Measurements from ENCODE around the gene LRMDA. TPM values are rescaled to one million over a fixed set of nuclear protein-coding genes. Genes with fewer than 3 reads are reported as not detected.

Gene LRMDA
- total and polyA plus RNA-seq, 2 of the 13 experiments (the other 11 are each of a cell fraction or from before 2014, with no cell fraction given), result 13.4 to 22.0 TPM

DNA sequence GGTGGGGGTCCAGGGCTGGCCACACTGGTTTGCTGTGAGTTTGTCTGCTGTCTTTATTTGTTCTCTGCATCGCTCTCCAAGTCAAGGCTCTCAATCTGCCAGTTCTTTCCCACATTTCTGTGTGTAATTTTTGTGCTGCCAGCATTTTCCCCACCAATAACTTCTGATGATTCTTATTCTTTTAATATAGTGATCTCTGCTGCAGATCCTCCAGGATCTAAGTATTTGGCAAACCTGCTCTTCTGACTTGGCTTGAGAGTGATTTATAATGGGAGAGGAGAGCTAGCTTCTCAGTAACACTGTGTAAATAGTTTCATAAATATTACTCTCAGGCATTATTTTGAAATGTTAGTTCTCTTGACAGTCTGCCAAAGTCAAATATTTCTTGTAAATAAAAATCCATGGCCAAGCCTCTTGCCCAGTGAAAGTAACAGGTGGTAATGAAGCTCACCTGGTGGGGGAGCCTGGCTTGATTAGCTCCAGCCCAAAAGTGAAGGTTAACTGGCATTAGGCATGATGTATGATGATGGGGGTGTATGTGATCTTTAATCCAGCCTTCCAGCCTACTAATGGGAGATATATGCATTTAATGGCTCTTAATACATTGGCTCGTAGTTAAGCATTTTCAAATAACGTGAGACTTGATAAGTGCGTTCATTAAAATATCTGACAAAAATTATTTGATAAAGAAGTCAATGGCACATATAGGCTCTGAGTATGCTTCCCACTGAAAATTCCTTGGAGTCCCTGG, 1150.3 kb downstream of the LRMDA start:
- Histone ChIP-seq H3K79me2 (ENCODE audit: insufficient read depth, low read length) (no peaks in the 10 kb centered on the region), H3K4me3 (replicated peaks in 1 of 3; ENCODE audit: insufficient read depth in 1 of 3, low read depth in 2 of 3, low read length in 3 of 3) (no peak overlapping the region), H2AFZ (ENCODE audit: low read length) (no peak overlapping the region), H3K4me2 (ENCODE audit: low read depth, low read length) (no peak overlapping the region), H3K9me3 (ENCODE audit: low read length) (no peaks in the 10 kb centered on the region), H3K36me3 (replicated peaks in 1 of 2; ENCODE audit: control insufficient read depth in 1 of 2, insufficient read depth in 2 of 2, low read length in 2 of 2) (no peaks in the 10 kb centered on the region), H3K27me3 (ENCODE audit: control insufficient read depth in 1 of 2, insufficient read depth in 2 of 2, low read length in 2 of 2) (no peaks in the 10 kb centered on the region), H4K20me1 (ENCODE audit: insufficient read depth, low read length) (no peaks in the 10 kb centered on the region), H3K4me1 (ENCODE audit: insufficient read depth, low read length) (no peaks in the 10 kb centered on the region), H3K27ac (ENCODE audit: extremely low read length, insufficient read depth, low read length) (no peak overlapping the region), H3K9ac (ENCODE audit: insufficient read depth, low read depth, low read length) (no peak overlapping the region)
- ChIA-PET POLR2A (no interaction called here), CTCF (ENCODE audit: low intra/inter-chr PET ratio, low total read pairs) (no interaction called here)
- no peak for DNase-seq (ENCODE audit: low spot score)
- ATAC-seq, result no peak
- no peak for FAIRE-seq
- no TSS peak for BruUV-seq (replicated peaks)
- WGBS (ENCODE audit: low lambda C conversion rate), result 53% methylated on average over 4 of the region's 4 CpGs
- in situ Hi-C loops (cut with HindIII; ENCODE audit: extremely low pct_ligation_motif_present, low pct_unique_long_range_greater_than_20kb) (no loop called here), intact Hi-C loops (cut with micrococcal nuclease; ENCODE audit: unreplicated experiment) (no loop called here)
- TF ChIP-seq ZHX1 (CRISPR knock-in tag; IDR thresholded peaks at IDR 0.05; ENCODE audit: low read depth) (no peak), ZNF256 (CRISPR knock-in tag; conservative IDR thresholded peaks at IDR 0.05) (no peak), NR1H2 (CRISPR knock-in tag; IDR thresholded peaks at IDR 0.05; ENCODE audit: borderline replicate concordance, low read depth) (no peak), FOXA3 (CRISPR knock-in tag; IDR thresholded peaks at IDR 0.05) (no peak), SMARCE1 (IDR thresholded peaks at IDR 0.05; ENCODE audit: borderline replicate concordance) (no peak), ZNF572 (CRISPR knock-in tag; IDR thresholded peaks at IDR 0.05) (no peak), ZNF510 (CRISPR knock-in tag; IDR thresholded peaks at IDR 0.05; ENCODE audit: low read depth) (no peak)
- TF ChIP-seq, protein P1, sequence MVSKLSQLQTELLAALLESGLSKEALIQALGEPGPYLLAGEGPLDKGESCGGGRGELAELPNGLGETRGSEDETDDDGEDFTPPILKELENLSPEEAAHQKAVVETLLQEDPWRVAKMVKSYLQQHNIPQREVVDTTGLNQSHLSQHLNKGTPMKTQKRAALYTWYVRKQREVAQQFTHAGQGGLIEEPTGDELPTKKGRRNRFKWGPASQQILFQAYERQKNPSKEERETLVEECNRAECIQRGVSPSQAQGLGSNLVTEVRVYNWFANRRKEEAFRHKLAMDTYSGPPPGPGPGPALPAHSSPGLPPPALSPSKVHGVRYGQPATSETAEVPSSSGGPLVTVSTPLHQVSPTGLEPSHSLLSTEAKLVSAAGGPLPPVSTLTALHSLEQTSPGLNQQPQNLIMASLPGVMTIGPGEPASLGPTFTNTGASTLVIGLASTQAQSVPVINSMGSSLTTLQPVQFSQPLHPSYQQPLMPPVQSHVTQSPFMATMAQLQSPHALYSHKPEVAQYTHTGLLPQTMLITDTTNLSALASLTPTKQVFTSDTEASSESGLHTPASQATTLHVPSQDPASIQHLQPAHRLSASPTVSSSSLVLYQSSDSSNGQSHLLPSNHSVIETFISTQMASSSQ (IDR thresholded peaks at IDR 0.05; ENCODE audit: low read depth), result no peak
- TF ChIP-seq, protein P1 (CRISPR knock-in tag; IDR thresholded peaks at IDR 0.05; ENCODE audit: borderline replicate concordance), result no peak

All from HepG2 (cell line).